K562 (cell line): ENCODE results near the gene GDPD2.

Source experiments
- RFX5 ChIP-seq: IDR thresholded peaks from 2 replicates; pipeline ENCODE4 v1.6.1; 2011; ENCODE audit warnings: low read depth, mild to moderate bottlenecking, improper control_type of control experiment, low read length
- SIN3B ChIP-seq: fragments of 450-650 bp; IDR thresholded peaks from 2 replicates; pipeline ENCODE4 v1.6.1; 2017; ENCODE audit warnings: low read depth, mild to moderate bottlenecking, moderate library complexity
- TF ChIP-seq, protein P1 (sequence below): sonication (generic); formaldehyde crosslinking; IDR thresholded peaks from 2 replicates; pipeline ENCODE4 v1.5.0; 2020; ENCODE audit warnings: missing genetic modification reagents

DNA sequence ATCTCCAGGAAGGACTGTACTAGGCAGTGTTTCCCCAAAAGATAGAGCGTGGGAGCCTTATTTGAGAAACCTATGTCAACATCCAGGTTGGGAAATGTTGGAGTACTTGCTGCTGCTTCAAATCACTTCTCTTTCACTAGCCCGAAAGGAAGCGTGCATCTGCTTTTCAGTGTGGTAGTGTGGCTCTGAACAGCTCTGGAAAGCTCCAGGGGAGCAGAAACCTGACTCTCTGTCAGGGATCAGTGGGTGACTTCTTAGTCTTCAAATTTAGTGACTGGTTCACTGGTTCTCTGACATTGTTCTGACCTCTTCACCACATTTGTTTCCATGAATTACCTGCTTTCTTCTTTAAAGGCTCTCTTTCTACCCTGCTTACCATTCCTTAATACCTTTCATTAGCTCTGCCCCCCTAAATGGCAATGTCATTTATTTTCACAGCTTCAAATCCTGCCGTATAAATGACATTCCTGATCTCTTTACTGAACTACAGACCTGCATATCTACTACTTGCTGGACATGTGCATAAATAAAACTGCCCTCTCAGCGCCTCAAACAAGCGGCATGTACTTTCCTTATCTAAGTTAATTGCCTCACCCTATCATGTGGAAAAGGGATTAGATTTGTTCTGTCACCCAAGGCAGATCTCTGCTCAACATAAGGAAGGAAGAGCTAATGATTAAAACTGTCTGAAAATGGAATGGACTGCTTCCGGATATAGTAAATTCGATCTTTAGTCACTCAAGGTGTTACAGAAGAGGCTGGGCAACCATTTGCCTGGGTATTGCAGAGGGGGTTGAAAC, 58.6 kb downstream of the GDPD2 start:
- TF ChIP-seq RFX5: no peak
- TF ChIP-seq SIN3B: no peak
- TF ChIP-seq, protein P1, sequence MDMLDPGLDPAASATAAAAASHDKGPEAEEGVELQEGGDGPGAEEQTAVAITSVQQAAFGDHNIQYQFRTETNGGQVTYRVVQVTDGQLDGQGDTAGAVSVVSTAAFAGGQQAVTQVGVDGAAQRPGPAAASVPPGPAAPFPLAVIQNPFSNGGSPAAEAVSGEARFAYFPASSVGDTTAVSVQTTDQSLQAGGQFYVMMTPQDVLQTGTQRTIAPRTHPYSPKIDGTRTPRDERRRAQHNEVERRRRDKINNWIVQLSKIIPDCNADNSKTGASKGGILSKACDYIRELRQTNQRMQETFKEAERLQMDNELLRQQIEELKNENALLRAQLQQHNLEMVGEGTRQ (CRISPR knock-in tag): no peak
